NB4 (cell line): Measurements from ENCODE around the gene MYO10.

Experiments
- DNase-seq: peaks from one replicate; pipeline ENCODE4 v3.0.0; 2010; ENCODE audit warnings: low read depth
- H3K4me3 ChIP-seq: one replicate; pipeline ENCODE4 v1.5.1; 2011; ENCODE audit warnings: mild to moderate bottlenecking, low read depth, low read length, moderate library complexity
- MYC ChIP-seq: IDR thresholded peaks from 2 replicates; pipeline ENCODE4 v1.6.1; 2011; ENCODE audit warnings: low read depth, low read length
- POLR2A ChIP-seq: IDR thresholded peaks from 2 replicates; pipeline ENCODE4 v1.6.1; 2011; ENCODE audit warnings: mild to moderate bottlenecking; ENCODE audit not compliant: insufficient read length; ENCODE audit errors: extremely low read depth
- TF ChIP-seq, protein P1 (sequence below): IDR thresholded peaks from 2 replicates; pipeline ENCODE4 v1.6.1; 2011; ENCODE audit warnings: low read depth, low read length
- TF ChIP-seq, protein P2 (sequence below): IDR thresholded peaks from one replicate; pipeline ENCODE4 v1.5.1; 2012; ENCODE audit warnings: low read depth, low read length

The MYO10 gene

DNA sequence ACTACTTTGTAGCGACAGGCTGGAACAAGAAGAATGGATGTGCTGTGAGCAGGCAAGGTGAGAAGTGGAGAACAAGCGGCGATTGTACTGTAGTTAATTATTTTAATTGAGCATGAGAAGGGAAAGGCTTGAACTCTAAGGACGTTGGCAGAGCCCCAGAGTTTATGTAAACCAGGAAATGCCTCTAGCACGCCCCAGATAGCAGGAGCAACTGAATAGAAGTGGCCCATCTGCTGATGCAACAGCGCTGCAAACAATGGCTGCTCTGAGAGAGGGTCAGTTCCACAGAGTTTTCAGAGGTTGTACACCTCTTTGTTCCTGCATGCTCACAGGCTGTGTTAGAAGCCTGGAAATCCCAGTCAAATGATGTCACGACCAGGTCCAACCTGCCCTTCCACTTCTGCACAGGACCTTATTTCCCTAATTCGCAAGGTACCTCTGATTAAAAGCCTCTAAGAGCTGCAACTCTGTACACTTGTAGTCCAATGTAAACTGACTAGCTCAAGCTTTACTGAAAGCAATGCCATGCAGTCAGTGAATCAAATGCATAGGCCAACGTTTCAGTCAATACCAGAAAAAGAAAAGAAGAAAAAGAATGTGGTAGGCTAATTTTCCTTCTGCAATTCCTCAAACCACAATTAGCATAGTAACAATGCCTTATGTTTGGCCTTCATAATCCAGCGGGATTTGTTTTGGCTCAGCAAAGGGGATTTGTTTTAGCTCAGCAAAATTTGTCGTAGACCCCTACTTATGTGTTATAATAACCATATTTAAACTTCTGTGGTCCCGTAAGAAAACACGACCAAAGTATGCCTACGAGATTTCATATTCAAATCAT lies 199.7 kb downstream of the MYO10 start:
- DNase-seq, result no peak
- TF ChIP-seq, protein P1, sequence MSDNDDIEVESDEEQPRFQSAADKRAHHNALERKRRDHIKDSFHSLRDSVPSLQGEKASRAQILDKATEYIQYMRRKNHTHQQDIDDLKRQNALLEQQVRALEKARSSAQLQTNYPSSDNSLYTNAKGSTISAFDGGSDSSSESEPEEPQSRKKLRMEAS, result no peak
- TF ChIP-seq POLR2A (no peak), MYC (no peak)
- TF ChIP-seq, protein P2, sequence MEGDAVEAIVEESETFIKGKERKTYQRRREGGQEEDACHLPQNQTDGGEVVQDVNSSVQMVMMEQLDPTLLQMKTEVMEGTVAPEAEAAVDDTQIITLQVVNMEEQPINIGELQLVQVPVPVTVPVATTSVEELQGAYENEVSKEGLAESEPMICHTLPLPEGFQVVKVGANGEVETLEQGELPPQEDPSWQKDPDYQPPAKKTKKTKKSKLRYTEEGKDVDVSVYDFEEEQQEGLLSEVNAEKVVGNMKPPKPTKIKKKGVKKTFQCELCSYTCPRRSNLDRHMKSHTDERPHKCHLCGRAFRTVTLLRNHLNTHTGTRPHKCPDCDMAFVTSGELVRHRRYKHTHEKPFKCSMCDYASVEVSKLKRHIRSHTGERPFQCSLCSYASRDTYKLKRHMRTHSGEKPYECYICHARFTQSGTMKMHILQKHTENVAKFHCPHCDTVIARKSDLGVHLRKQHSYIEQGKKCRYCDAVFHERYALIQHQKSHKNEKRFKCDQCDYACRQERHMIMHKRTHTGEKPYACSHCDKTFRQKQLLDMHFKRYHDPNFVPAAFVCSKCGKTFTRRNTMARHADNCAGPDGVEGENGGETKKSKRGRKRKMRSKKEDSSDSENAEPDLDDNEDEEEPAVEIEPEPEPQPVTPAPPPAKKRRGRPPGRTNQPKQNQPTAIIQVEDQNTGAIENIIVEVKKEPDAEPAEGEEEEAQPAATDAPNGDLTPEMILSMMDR, result no peak
- H3K4me3 ChIP-seq, result no peak overlapping the region

DNA sequence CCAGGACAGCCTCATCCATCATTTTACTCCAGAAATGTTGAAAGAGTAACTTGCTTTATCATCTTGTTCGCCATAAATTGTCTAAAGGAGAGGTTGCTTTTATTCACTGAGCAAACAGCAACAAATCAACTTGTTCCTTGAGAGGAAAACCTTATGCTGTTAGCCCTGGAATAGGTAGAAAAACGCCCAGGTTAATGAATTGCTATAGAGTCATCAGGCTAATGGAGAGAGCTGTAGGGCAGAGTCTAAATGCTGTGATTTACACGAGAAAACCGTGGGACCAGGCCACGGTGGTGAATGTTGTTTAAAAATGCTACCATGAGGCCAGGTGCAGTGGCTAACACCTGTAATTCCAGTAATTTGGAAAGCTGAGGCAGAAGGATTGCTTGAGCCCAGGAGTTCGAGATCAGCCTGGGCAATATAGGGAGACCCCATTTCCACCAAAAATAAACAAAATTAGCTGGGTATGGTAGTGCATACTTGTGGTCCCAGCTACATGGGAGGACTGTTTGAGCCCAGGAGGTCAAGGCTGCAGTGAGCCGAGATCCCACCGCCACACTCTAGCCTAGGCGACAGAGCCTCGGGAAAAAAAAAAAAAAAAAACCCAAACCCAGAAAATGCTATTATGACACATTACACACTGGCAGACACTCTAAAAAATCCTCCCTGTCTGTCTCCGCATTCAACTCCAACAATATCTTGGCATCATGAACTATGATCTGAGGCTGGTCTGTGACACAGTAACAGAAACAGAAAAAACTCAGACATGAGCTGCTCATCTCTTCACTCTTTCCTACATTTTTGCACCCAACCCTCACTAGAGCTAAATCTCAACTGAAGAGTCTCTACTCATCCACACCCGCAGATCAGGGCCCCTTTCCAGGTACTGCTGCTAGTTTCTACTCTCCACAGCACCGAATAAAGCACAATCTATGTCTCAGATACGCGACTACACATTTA lies 200.7 kb downstream of the MYO10 start:
- DNase-seq, result no peak
- TF ChIP-seq MYC (no peak), POLR2A (no peak)
- TF ChIP-seq, protein P1, result no peak
- TF ChIP-seq, protein P2, result no peak
- H3K4me3 ChIP-seq, result no peak overlapping the region

DNA sequence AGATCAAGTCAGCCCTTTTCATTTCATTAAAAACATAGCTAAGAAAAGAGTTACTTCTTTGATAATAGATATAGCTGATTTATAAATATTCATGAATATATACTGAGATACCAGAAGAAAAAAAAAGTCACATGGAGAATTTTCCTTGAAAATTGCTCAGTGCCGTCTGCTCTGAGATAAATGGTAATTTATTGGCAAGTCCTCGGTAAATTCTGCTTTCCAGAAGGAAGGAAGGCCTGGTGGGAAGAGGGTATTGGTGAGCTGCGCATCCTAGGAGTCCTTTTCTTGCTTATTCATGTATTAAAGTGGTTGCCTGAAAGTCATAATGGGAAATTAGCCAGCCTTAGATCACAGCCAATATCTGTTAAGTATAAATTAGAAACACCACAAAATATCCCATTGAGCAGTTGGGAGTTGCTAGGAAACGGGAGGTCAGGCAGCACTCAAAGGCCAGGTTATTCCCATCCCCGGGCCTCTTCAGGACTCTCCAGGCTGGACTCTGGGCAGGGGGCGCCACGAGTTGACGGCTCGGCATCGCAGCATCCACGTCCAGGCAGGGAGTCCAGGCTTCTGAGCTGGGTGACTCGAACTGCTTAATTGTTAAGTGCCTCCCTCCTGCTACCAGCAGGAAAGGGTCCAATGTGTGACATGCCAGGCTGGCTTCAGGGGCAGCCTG lies 202.6 kb downstream of the MYO10 start:
- TF ChIP-seq, protein P1, result no peak
- TF ChIP-seq MYC (no peak), POLR2A (no peak)
- TF ChIP-seq, protein P2, result no peak
- no peak overlapping the region for H3K4me3 ChIP-seq
- DNase-seq, result no peak

DNA sequence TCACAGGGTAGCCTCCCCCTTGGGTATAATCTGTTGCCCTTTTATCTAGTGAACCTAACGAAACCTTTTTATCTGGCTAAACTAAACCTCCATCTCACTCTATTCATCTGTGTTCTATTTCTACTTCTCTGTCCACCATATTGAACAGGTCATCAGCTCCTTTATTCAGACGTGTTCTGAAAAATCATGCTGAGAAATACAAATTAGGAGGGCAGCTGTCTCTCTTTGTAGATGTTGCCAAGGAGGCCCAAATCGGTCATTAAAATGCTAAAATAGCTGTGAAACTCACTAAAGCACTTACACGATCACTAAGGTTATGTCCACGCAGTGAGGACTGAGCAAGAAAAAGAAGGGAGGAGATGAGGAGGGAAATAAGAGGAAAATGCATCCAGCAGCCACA lies 203.7 kb downstream of the MYO10 start:
- no peak for DNase-seq
- no peak overlapping the region for H3K4me3 ChIP-seq
- TF ChIP-seq MYC, result no peak
- TF ChIP-seq, protein P2, result no peak
- TF ChIP-seq POLR2A, result no peak
- TF ChIP-seq, protein P1, result no peak

DNA sequence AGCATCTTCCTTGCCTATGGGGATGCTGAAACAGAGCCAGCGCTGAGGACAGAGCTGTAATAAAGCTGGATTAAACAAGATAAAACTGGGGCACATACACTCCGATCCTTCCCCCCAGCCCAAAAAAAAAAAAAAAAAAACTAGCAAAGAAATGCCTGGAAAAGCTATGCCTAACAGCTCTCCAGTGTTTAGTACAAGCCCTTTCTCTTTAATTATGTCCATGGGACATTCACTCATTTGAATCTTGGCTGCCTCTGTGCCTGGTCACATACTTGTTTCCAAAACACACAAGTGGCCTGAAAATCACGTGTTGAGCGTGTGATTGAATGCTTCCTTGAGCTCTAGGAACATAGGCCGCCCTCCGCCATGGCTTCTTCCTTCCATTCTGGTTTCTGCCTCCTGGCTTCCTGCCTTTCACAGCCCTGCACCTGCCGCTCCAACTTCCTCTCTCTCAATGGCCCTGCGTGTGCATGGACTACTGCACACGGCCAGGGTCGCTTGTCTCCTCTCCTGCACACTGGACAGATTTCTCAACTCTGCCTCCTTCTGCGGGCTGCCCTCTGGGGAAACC lies 208.2 kb downstream of the MYO10 start:
- TF ChIP-seq MYC (0 out of 2 replicates have a peak, but pooled peaks have one; percentile 22), POLR2A (no peak)
- TF ChIP-seq, protein P1, result peak; percentile 43; the same call in 1 of the 2 replicates
- TF ChIP-seq, protein P2, result no peak
- DNase-seq, result peak; percentile 45
- no peak overlapping the region for H3K4me3 ChIP-seq
